HepG2 (cell line): ENCODE measurements around the gene SS18L1. TPM values are rescaled to one million over a fixed set of nuclear protein-coding genes. Genes with fewer than 3 reads are reported as not detected.

Experiments
- ARHGAP35 ChIP-seq: sonication (generic); formaldehyde crosslinking; IDR thresholded peaks from 2 replicates; pipeline ENCODE4 v1.9.0; 2022; ENCODE audit warnings: mild to moderate bottlenecking, inconsistent platforms, moderate library complexity, missing genetic modification reagents, borderline replicate concordance
- ARNTL ChIP-seq: sonication (generic); formaldehyde crosslinking; IDR thresholded peaks from 2 replicates; pipeline ENCODE4 v1.4.0; 2020; ENCODE audit warnings: mild to moderate bottlenecking, missing genetic modification reagents
- CAMTA2 ChIP-seq: sonication (generic); formaldehyde crosslinking; IDR thresholded peaks from 2 replicates; pipeline ENCODE4 v1.4.0; 2020; ENCODE audit warnings: mild to moderate bottlenecking, missing genetic modification reagents, borderline replicate concordance
- ETV5 ChIP-seq: IDR thresholded peaks from 2 replicates; pipeline ENCODE4 v1.6.1; 2018; ENCODE audit warnings: missing biosample characterization, missing genetic modification reagents, inconsistent platforms, borderline replicate concordance
- FOXK1 ChIP-seq: sonication (generic); formaldehyde crosslinking; IDR thresholded peaks from 2 replicates; pipeline ENCODE4 v1.4.0; 2020; ENCODE audit warnings: low read depth, missing genetic modification reagents, borderline replicate concordance
- JUN ChIP-seq: sonication (generic); formaldehyde crosslinking; IDR thresholded peaks from 2 replicates; pipeline ENCODE4 v1.4.0; 2020; ENCODE audit warnings: mild to moderate bottlenecking, missing genetic modification reagents
- LCORL ChIP-seq, 2 experiments: fragments of 450-650 bp in 1 of 2; sonication (generic) in 1 of 2; formaldehyde crosslinking in 1 of 2; IDR thresholded peaks; 2 replicates each; pipeline versions ENCODE4 v1.5.0 to v1.6.1; 2017 to 2020; ENCODE audit warnings: antibody characterized with exemption in 1 of 2, missing genetic modification reagents in 1 of 2
- MEF2D ChIP-seq: sonication (generic); formaldehyde crosslinking; IDR thresholded peaks from 2 replicates; pipeline ENCODE4 v1.5.1; 2020; ENCODE audit warnings: mild to moderate bottlenecking, missing genetic modification reagents
- PHF5A ChIP-seq: IDR thresholded peaks from one replicate; pipeline ENCODE4 v1.6.1; 2018; ENCODE audit warnings: low read depth, missing genetic modification reagents; ENCODE audit not compliant: unreplicated experiment
- REXO4 ChIP-seq: sonication (generic); formaldehyde crosslinking; IDR thresholded peaks from 2 replicates; pipeline ENCODE4 v1.8.0; 2022; ENCODE audit warnings: missing genetic modification reagents, mild to moderate bottlenecking, borderline replicate concordance
- RFX3 ChIP-seq: IDR thresholded peaks from 2 replicates; pipeline ENCODE4 v1.6.1; 2016; ENCODE audit warnings: missing biosample characterization, missing genetic modification reagents
- SMAD1 ChIP-seq: sonication (generic); formaldehyde crosslinking; IDR thresholded peaks from 2 replicates; pipeline ENCODE4 v1.4.0; 2020; ENCODE audit warnings: missing genetic modification reagents, low read depth, mild to moderate bottlenecking, borderline replicate concordance
- SRSF1 ChIP-seq: fragments of 200-400 bp; formaldehyde crosslinking; optimal IDR thresholded peaks from 2 replicates; pipeline ENCODE3; 2017; ENCODE audit warnings: mild to moderate bottlenecking, low read depth, low read length, moderate library complexity
- TMF1 ChIP-seq: sonication (generic); formaldehyde crosslinking; IDR thresholded peaks from 2 replicates; pipeline ENCODE4 v1.8.1; 2022; ENCODE audit warnings: low read depth, missing genetic modification reagents
- TOPORS ChIP-seq: sonication (generic); formaldehyde crosslinking; IDR thresholded peaks from 2 replicates; pipeline ENCODE4 v1.8.0; 2023; ENCODE audit warnings: mild to moderate bottlenecking, missing genetic modification reagents
- ZNF44 ChIP-seq: sonication (generic); formaldehyde crosslinking; IDR thresholded peaks from 2 replicates; pipeline ENCODE4 v1.5.1; 2020; ENCODE audit warnings: mild to moderate bottlenecking, missing genetic modification reagents
- ZNF747 ChIP-seq: sonication (generic); formaldehyde crosslinking; IDR thresholded peaks from 2 replicates; pipeline ENCODE4 v1.8.1; 2023; ENCODE audit warnings: missing genetic modification reagents, mild to moderate bottlenecking, borderline replicate concordance
- ZNF773 ChIP-seq: sonication (generic); formaldehyde crosslinking; IDR thresholded peaks from 2 replicates; pipeline ENCODE4 v1.4.0; 2020; ENCODE audit warnings: missing genetic modification reagents, borderline replicate concordance
- ZNF841 ChIP-seq: sonication (generic); formaldehyde crosslinking; IDR thresholded peaks from 2 replicates; pipeline ENCODE4 v1.8.1; 2023; ENCODE audit warnings: missing genetic modification reagents, borderline replicate concordance
- ZSCAN20 ChIP-seq: sonication (generic); formaldehyde crosslinking; IDR thresholded peaks from 2 replicates; pipeline ENCODE4 v1.4.0; 2020; ENCODE audit warnings: missing genetic modification reagents, mild to moderate bottlenecking, borderline replicate concordance
- polyA plus RNA-seq, 8 experiments: library from polyadenylated mRNA; depleted of rRNA in 3 of 8; stranded (reverse) in 7 of 8; unstranded in 1 of 8; fragments of >200 nt; fragmentation: Illumina TruSeq in 4 of 8; extraction: Trizol in 4 of 8; gene quantifications; 2 replicates each; pipeline versions ENCODE4 v1.2.1 to v1.2.3, GENCODE V29; 2011 to 2016; ENCODE audit warnings: low read depth in 4 of 8, missing spikeins in 1 of 8, mixed read lengths in 1 of 8; ENCODE audit not compliant: insufficient read depth in 1 of 8
- total RNA-seq, 5 experiments: library from RNA; depleted of rRNA; stranded (reverse); fragments of >200 nt; fragmentation: Illumina TruSeq; extraction: Trizol; gene quantifications; 2 replicates each; pipeline ENCODE4 v1.2.3, GENCODE V29; 2016; ENCODE audit warnings: low read depth in 1 of 5
- TF ChIP-seq, protein P1 (sequence below): sonication (generic); formaldehyde crosslinking; IDR thresholded peaks from 2 replicates; pipeline ENCODE4 v1.4.0; 2020; ENCODE audit warnings: missing genetic modification reagents
- TF ChIP-seq, protein P2 (sequence below): sonication (generic); formaldehyde crosslinking; IDR thresholded peaks from 2 replicates; pipeline ENCODE4 v1.4.0; 2020; ENCODE audit warnings: missing genetic modification reagents

SS18L1 gene
- total and polyA plus RNA-seq, 2 of the 13 experiments (the other 11 are each of a cell fraction or from before 2014, with no cell fraction given): 17.8 to 27.6 TPM

GRCh38 chr20:62121776-62122653, 21.6 kb upstream of the SS18L1 start, which contains the start of gene LSM14B (continued):
- TF ChIP-seq ZNF773 (CRISPR knock-in tag) (no peak; the same call in 1 of the 2 replicates), ZNF841 (CRISPR knock-in tag) (peak; percentile 95), CAMTA2 (CRISPR knock-in tag) (no peak; the same call in 1 of the 2 replicates), RFX3 (CRISPR knock-in tag) (no peak), PHF5A (CRISPR knock-in tag) (no peak), LCORL (IDR thresholded peaks at IDR 0.05) (no peak), LCORL (CRISPR knock-in tag; IDR thresholded peaks at IDR 0.05) (peak; percentile 9; the same call in 1 of the 2 replicates), TOPORS (peak; percentile 65), ZSCAN20 (CRISPR knock-in tag) (peak; percentile 59; the same call in 1 of the 2 replicates), FOXK1 (no peak), JUN (CRISPR knock-in tag) (no peak), SMAD1 (CRISPR knock-in tag) (no peak), SRSF1 (peak; percentile 47), ZNF44 (CRISPR knock-in tag) (no peak), REXO4 (no peak), ARNTL (peak; percentile 73; the same call in 1 of the 2 replicates), ETV5 (CRISPR knock-in tag) (peak; percentile 61; the same call in 1 of the 2 replicates), TMF1 (CRISPR knock-in tag) (peak; percentile 74; the same call in 1 of the 2 replicates), ZNF747 (CRISPR knock-in tag) (no peak; the same call in 1 of the 2 replicates), ARHGAP35 (CRISPR knock-in tag) (0 out of 2 replicates have a peak, but pooled peaks have one; percentile 12), MEF2D (CRISPR knock-in tag) (no peak)
- TF ChIP-seq, protein P1, sequence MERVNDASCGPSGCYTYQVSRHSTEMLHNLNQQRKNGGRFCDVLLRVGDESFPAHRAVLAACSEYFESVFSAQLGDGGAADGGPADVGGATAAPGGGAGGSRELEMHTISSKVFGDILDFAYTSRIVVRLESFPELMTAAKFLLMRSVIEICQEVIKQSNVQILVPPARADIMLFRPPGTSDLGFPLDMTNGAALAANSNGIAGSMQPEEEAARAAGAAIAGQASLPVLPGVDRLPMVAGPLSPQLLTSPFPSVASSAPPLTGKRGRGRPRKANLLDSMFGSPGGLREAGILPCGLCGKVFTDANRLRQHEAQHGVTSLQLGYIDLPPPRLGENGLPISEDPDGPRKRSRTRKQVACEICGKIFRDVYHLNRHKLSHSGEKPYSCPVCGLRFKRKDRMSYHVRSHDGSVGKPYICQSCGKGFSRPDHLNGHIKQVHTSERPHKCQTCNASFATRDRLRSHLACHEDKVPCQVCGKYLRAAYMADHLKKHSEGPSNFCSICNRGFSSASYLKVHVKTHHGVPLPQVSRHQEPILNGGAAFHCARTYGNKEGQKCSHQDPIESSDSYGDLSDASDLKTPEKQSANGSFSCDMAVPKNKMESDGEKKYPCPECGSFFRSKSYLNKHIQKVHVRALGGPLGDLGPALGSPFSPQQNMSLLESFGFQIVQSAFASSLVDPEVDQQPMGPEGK: peak; percentile 66
- TF ChIP-seq, protein P2, sequence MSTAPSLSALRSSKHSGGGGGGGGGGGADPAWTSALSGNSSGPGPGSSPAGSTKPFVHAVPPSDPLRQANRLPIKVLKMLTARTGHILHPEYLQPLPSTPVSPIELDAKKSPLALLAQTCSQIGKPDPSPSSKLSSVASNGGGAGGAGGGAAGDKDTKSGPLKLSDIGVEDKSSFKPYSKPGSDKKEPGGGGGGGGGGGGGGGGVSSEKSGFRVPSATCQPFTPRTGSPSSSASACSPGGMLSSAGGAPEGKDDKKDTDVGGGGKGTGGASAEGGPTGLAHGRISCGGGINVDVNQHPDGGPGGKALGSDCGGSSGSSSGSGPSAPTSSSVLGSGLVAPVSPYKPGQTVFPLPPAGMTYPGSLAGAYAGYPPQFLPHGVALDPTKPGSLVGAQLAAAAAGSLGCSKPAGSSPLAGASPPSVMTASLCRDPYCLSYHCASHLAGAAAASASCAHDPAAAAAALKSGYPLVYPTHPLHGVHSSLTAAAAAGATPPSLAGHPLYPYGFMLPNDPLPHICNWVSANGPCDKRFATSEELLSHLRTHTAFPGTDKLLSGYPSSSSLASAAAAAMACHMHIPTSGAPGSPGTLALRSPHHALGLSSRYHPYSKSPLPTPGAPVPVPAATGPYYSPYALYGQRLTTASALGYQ (CRISPR knock-in tag): peak; percentile 67
